SIG-M5 (cell line): ENCODE measurements around the gene HBEGF.
"Not testable (repeated sequence)": the region's sequence is repeated elsewhere in the genome, so short reads cannot be mapped to it uniquely, and the experiment has no call there.

Source experiments
- DNase-seq: peaks from one replicate; lab custom pipeline; 2025; lab: John Stamatoyannopoulos, UW

Gene HBEGF

GRCh38 chr5:140360681-140361479, 14.5 kb upstream of the HBEGF start:
- DNase-seq = no peak

DNA sequence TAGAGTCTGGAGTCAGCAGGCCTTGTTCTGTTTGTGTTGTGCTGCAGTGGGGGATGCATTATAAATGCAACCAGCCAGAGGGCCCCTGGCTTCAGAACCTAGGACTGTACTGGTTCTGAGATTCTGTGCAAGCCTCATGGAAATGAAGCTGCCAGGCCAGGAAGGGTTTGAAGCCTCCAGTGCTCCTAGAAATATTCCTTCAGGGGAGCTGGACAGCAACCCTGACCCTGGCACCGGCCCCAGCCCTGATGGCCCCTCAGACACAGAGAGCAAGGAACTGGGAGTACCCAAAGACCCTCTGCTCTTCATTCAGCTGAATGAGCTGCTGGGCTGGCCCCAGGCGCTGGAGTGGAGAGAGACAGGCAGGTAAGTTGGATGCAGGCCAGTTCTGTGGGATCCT, 13.7 kb upstream of the HBEGF start, which contains the start of gene SLC4A9:
SLC4A9 (plus strand) TSS at position 94 of the 400 bp plus-strand sequence; CDS start at position 137, 43 bp downstream.
- no peak for DNase-seq

- DNase-seq = no peak
These were observed 12.4 kb upstream of the HBEGF start for GRCh38 chr5:140358738-140359310.

- DNase-seq = no peak
These were observed 11.3 kb upstream of the HBEGF start for GRCh38 chr5:140357726-140358093.

- DNase-seq = no peak
These were observed 10.7 kb upstream of the HBEGF start for GRCh38 chr5:140356853-140357725.

DNA sequence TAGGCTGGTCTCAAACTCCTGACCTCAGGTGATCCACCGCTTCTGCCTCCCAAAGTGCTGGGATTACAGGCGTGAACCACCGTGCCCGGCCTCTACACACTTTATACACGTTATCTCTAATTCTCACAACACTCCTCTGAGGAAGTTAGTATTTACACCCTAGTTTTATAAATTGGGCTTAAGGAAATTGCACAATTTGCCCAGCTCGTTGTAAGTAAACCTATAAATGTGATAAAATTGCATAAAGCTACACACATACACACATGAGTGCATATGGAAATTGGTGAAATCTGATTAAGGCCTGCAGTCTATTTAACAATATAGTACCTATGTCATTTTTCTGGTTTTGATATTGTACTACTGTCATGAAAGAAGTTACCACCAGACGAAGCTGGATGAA, 9.1 kb upstream of the HBEGF start:
- no peak for DNase-seq

DNA sequence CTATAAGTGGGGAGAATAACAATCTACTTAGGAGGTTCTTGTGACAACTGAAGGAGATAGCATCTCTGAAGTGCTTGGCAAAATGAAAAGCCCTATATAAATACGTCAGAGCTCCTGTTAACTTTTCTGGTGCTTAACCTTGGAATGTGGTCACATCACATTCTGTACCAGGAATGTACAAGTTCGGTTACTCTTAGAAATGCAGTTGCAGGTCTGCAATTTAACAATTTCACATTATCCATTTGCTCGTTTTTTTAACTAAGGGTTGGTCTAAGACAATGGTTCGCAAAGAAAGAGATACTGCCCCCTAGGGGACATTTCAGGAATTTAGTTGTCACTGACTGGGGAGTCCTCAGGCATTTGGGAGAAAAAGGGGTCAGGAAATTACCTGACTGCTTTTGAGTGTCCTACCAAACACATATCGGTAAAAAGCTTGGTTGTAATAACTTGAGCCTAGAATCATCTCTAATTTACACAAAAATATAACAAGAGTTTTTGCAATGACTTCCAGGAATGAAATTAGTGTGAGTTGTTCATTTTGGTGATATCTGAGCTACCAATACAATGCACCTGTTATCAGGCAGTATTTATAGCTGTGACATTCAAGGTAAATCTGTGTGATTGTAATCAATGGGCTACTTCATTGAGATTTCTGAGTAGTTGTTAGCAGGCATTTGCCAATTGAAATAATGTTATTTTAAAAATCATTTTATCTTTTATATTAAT, 5.4 kb upstream of the HBEGF start:
- DNase-seq = no peak

GRCh38 chr5:140349244-140349643, 2.8 kb upstream of the HBEGF start:
- no peak for DNase-seq

DNA sequence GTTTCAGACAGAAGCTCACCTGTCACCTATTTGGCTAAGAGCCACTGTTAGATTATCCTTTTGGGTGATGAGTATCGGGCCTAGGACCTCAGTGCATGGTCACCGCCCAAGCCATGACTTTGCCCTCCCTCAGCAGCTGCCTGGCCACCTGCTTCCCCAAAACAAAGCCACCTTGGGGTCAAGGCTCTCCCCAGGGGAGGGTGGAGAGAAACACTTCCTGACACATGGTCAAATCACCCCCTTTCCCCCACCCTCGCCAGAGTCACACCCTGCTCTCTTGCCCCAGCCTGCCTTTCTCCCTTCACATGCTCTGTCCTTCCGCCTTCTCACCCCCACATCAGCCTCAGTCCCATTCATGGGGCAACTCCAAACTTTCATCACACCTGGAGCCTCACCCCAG, 1.7 kb upstream of the HBEGF start:
- no peak for DNase-seq

GRCh38 chr5:140347360-140347759, 957 bp upstream of the HBEGF start:
- DNase-seq = no peak

- no peak for DNase-seq
These were observed 470 bp downstream of the HBEGF start for GRCh38 chr5:140345919-140346347.

DNA sequence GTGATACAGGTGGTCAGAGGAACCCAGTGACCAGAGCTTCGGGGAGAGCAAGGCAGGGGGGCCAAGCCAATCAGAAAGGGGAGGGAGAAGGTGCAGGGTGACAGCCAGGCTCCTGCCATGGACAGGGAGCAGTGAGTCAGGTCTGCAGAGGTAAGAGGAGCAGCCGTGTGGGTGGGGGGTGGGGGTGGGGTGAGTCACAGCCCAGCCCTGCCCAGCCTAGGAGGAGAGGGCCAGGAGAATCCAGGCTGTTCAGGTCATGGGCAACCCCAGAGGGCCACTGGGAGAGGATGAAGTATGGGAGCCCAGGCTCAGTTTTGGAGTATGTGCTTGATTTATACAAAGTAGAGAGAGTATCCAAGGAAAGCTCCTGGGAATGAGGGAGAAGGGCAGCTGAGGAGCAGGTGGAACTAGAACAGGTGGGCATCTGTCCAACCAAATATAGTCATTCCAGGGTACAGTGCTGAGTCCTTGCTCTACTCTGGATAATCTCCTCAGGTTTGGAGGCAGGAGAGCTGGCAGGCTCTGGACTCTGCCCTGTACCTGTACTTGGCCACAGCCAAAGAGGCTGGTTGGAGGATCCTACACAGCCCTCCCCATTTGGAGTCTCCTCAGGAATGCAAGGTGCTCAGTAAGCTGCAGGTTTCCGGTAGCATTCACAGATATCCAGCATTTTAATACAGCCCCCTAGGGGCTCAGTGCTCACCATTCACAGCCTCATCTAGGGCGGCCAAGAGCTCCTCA, 1.6 kb downstream of the HBEGF start:
- DNase-seq = no peak

- DNase-seq = not testable (repeated sequence)
These were observed 2.6 kb downstream of the HBEGF start for GRCh38 chr5:140343849-140344248.

DNA sequence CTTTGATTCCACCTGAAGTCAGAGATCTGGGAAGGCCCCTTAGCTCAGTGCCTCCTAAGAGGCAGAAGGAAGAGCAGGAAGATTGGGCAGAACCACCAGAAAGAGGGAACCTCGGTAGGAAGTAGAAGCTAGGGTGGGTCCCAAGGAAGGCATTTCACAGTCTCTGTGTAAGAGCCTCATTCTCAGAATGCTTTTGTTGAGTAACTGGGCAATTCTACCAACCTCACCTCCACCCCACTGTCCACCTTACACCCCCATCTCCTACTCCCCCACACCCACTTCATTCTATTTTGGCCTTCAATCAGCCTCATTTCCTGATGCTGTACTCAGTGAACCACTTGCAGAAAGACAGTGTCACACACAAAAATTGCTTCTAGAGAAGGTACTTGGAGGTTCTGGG, 3.5 kb downstream of the HBEGF start:
- no peak for DNase-seq

GRCh38 chr5:140342287-140342686, 4.1 kb downstream of the HBEGF start:
- peak; percentile 84 for DNase-seq

DNA sequence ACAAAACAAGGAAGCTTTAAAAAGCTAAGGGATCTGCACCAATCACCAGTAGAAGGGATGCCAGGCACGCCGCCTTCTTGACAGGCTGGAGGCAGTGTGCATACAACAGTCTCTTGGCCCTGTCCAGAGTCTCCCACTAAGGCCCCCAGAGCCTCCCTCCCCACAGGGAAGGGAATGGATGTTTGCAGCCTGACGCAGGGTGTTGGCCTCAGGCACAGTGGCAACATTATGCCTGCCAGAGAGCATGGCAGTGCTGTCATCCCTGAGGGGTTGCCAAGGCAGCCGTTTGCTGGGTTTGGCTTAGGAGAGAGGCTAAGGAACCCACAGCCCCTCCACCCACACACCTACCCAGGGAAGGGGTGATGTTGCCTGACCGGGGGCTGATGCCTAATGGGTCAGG, 4.8 kb downstream of the HBEGF start:
- no peak for DNase-seq

DNA sequence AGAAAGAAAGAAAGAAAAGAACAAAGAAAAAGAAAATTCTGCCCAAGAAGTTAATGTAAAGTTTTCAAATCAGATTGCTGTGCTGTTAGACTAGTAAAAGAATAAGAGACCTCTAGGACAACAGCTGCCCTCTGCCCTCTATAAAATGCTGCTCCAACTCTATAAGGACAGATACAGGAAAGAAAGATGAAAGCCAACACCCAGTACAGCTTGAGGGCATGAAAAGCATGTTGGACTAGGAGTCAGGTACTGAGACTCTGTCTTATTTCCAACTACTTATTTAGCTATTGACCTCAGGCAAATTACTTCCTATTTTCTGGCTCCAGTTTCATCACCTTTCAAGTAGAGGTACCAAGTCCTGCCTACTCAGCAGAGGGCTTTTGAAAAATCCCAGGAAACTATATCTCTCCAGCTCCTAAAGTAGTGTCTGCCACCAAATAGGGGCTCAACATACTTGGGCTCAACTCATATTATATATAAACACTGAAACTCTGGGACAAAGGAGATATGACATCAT, 5.7 kb downstream of the HBEGF start:
- no peak for DNase-seq

DNA sequence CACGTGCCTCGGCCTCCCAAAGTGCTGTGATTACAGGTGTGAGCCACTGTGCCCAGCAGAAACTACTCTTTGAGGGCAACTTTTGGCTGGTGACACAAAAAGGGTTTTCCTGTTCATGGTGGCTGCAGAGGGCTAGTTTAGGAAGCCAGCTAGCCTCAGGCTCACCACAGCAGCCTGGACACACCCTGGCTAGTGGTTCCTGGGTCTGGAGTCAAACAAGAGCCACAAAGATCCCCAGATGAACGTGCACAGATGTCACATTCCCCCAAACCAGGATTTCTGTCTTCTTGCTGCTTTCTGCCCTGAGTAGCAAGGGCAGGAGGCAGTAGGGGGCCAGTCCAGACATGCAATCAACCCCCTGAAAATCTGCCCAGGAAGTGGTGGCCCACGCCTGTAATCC, 6.8 kb downstream of the HBEGF start:
- no peak for DNase-seq

DNA sequence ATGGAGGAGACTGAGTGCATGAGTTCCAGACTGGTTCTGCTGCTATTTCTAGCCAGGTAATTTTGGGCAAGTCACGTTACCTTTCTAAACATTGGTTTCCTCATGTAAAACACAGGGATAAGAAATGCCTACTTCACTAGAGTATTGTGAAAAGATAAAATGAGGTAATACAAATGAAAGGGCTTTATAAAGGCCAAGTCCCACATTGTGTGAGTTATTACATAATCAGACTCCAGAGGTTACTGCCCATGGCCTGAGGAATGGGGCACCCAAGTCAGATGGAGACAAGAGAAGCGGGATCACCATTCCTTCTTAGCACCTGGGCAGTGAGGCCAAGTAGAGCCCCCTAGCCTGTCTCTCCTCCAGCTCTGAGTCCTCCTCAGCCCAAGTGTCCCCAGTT, 7.5 kb downstream of the HBEGF start:
- no peak for DNase-seq

DNA sequence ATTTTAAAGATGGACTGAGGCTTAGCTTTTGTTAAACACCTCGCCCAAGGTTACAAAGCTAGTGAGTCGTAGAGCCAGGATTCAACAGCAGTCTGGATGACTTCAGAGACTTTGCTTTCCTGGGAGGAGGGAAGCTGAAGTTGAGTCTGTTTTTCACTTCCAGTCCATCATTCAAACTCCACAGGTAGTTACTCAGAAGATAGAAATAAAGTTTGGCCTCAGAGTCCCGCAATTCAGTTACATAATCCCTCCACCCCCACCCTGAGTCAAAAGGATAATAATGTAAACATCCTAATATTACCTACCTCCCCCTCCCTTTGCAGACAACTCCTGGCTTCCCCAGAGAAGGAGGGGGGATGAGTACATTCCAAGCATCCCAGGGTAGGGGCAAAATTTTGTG, 8.1 kb downstream of the HBEGF start:
- no peak for DNase-seq

GRCh38 chr5:140337880-140338279, 8.5 kb downstream of the HBEGF start:
- DNase-seq = no peak
